GM19324 (cell line): Measurements from ENCODE around the gene TTPAL.
A peak's percentile ranks its signal among the peaks of the same experiment; 100 is the strongest.

ENCODE experiments used
- ATAC-seq: cut with Tn5 transposase; IDR thresholded peaks from one replicate; pipeline ENCODE4 v1.9.1; 2021; ENCODE audit warnings: mild to moderate bottlenecking, moderate library complexity; ENCODE audit not compliant: unreplicated experiment, low FRiP score

The TTPAL gene

GRCh38 chr20:44495802-44496481, 20.3 kb downstream of the TTPAL start:
- ATAC-seq: no peak

DNA sequence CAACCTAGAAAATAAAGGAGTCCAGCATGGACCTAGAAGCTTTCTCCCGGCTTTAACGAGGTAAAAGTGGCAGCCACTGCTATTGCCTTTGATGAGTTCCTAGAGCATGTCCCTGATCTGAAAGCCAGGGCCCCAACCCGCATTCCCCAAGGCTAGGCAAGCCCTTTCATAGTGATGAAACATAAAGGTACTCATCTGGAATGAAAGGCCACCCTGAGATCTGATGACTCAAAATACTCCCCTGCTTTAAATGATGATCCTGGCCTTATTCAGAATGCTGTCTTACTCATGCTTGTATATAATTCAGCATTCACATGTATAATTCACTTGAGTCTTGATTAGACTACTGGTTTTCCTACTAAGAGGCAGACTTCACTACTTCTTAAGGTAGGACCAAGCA, 21.3 kb downstream of the TTPAL start:
- ATAC-seq: no peak

GRCh38 chr20:44497761-44498160, 22.1 kb downstream of the TTPAL start:
- no peak for ATAC-seq

- no peak for ATAC-seq
These were observed 24.5 kb downstream of the TTPAL start for GRCh38 chr20:44500221-44500620.

GRCh38 chr20:44501448-44501847, 25.8 kb downstream of the TTPAL start:
- ATAC-seq: no peak

GRCh38 chr20:44502968-44503367, 27.3 kb downstream of the TTPAL start:
- no peak for ATAC-seq

GRCh38 chr20:44504402-44505307, 29.0 kb downstream of the TTPAL start:
- ATAC-seq: no peak

DNA sequence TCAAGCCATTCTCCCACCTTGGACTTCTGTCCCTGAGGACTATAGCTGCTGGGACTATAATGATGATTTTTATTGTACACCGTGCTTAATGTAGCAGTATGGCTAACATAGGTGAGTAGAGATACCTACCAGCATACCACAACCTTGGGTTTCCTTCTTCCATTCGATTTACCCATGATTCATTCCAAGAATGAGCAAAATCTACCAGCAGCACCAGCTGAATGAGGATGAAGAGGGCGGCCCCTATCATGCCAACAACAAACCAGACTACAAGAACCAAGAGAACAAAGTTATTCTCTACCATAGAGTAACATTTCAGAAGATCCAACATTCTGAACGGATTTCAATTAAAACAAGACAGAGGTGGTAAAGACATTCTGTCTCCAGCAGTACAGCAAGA, 34.1 kb downstream of the TTPAL start:
- no peak for ATAC-seq

- ATAC-seq: no peak
These were observed 38.2 kb downstream of the TTPAL start for GRCh38 chr20:44513871-44514270.

DNA sequence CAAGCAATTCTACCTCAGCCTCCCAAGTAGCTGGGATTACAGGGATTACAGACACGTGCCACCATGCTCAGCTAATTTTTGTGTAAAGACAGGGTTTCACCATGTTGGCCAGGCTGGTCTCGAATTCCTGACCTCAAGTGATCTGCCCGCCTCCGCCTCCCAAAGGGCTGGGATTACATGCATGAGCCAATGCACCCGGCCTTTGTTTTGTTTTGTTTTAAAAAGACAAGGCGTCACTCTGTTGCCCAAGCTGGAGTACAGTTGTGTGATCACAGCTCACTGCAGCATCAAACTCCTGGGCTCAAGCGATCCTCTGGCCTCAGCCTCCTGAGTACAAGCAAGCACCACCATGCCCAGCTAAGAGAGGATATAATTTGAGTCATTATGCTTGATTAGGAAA, 40.8 kb downstream of the TTPAL start:
- ATAC-seq: no peak

- no peak for ATAC-seq
These were observed 41.8 kb downstream of the TTPAL start for GRCh38 chr20:44517454-44517853.

DNA sequence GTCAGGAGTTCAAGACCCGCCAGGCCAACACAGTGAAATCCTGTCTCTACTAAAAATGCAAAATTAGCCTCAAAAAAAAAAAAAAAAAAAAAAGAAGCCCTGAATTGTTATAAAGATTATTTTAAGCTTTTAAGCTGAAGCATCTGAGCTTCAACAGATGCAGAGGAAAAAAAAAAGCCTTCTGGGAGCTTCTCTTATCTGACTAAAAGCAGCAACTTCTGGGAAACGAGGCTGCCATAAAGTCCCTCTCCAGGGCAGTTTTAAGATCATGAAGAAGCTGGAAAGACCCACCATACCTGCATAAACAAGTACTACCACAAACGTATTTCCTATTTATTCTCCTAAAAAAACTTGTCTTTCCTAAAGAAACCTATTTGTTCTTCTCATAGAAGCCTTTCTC, 42.6 kb downstream of the TTPAL start:
- ATAC-seq: no peak

GRCh38 chr20:44520881-44521280, 45.2 kb downstream of the TTPAL start:
- no peak for ATAC-seq

GRCh38 chr20:44521484-44522481, 46.1 kb downstream of the TTPAL start, which contains the start of gene SERINC3:
SERINC3 (minus strand) TSS chr20:44522070; CDS start chr20:44521951, 119 bp downstream.
- peak; percentile 85 for ATAC-seq

GRCh38 chr20:44522841-44523240, 47.2 kb downstream of the TTPAL start:
- ATAC-seq: no peak

- ATAC-seq: no peak
These were observed 48.1 kb downstream of the TTPAL start for GRCh38 chr20:44523746-44524145.

DNA sequence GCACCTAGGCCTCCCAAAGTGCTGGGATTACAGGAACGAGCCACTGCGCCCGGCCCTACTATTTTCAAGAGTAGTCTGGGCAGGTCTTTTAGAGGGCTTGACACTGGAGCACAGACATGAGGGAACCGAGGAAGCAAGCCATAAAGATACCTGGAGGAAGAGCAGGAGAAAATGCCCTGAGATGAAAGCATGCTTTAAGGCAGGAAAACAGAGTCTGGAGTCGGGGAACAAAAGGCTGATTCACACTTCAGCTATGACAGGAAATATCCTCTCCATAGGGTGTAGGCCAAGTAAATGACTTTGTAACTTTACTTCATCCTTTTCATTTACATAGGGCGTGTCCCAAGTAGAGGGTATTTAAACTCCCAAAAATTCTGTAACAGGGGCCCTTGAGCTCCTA, 50.5 kb downstream of the TTPAL start:
- ATAC-seq: no peak

GRCh38 chr20:44527716-44528199, 52.1 kb downstream of the TTPAL start:
- no peak for ATAC-seq

DNA sequence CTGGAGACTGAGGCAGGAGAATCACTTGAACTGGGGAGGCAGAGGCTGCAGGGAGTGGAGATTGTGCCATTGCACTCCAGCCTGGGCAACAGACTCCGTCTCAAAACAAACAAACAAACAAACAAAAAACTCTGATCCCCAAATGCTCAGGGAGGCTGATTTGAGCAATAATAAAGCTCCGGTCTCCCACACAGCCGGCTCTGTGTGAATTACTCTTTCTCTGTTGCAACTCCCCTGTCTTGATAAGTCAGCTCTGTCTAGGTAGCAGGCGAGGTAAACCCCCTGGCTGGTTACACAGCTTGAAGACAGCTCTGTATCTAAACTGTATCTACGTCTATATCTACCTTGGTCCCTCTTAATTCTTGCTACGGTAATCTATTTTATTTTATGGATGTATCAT, 52.6 kb downstream of the TTPAL start:
- no peak for ATAC-seq

DNA sequence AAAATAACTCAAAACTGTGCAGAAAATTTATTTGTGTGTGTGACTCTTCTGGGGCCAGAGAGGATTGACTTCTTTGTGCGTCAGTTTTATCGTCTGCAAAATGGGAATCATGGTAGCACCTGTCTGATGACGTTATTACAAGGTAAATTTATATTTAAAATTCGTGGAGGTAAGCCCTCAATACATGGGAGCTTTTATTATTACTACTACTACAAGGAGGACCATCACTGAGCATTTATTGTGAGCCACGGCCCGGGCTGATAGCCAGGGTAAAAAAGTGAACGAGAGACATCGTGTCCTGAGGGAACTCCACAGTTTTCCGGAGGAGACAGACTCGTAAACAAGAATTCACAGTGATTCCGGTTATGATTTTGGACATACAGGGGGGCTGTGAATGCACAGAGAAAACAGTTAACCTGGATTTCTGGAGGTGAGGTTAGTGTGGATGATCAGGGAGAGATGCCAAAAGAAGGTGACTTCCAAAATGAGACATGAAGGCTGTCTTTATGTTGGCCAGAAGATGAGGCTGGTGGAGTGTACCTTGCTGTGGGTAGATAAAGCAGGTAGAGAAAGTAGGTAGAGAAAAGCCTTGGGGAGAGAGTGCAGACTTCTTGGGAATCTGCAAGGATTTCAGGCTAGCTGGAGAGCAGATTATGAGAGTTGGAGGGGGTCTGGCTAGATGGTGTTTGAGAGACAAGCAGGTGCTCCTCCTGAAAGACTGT, 56.7 kb downstream of the TTPAL start:
- no peak for ATAC-seq
